ENCODE data around the gene RPN2. TPM values are rescaled to one million over a fixed set of nuclear protein-coding genes. Genes with fewer than 3 reads are reported as not detected.

RPN2 gene
- total and polyA plus RNA-seq, 2 donors (not counting 3 experiments of a cell fraction or from before 2014, with no cell fraction given): 283 to 530 TPM

- TF ChIP-seq GATA2 (IDR thresholded peaks at IDR 0.05; ENCODE audit: insufficient read depth, insufficient read length, low read depth, low read length): no peak
- TF ChIP-seq POLR2AphosphoS5 (IDR thresholded peaks at IDR 0.05; ENCODE audit: insufficient read depth, low read depth, low read length): no peak
- no peak for TF ChIP-seq EZH2 (IDR thresholded peaks at IDR 0.05; ENCODE audit: borderline replicate concordance, low read depth, low read length, severe bottlenecking)
- TF ChIP-seq JUN (IDR thresholded peaks at IDR 0.05; ENCODE audit: borderline replicate concordance, insufficient read depth, insufficient read length, low read depth): no peak
- TF ChIP-seq CTCF (IDR thresholded peaks at IDR 0.05; ENCODE audit: extremely low read depth in 1 of 2, insufficient read depth in 1 of 2, low read depth in 1 of 2, low read length in 2 of 2): no peak
- TF ChIP-seq MAX (IDR thresholded peaks at IDR 0.05; ENCODE audit: insufficient read depth, insufficient read length): no peak
- no peak for TF ChIP-seq MYC (IDR thresholded peaks at IDR 0.05; ENCODE audit: low read depth, low read length)
- TF ChIP-seq POLR2A (IDR thresholded peaks at IDR 0.05; ENCODE audit: low read depth, low read length): no peak
- no peaks in the 10 kb centered on the region for H3K36me3 ChIP-seq (ENCODE audit: control insufficient read depth in 2 of 2, extremely low read depth in 1 of 2, insufficient read depth in 2 of 2, low read length in 2 of 2)
- intact Hi-C loops (cut with micrococcal nuclease) (no loop called here), dilution Hi-C loops (cut with MboI; ENCODE audit: extremely low pct_ligation_motif_present, low sequenced_read_pairs) (loop anchor here (25.0 kb wide), 1 partner anchor 253 kb away; the partner anchor contains the start of gene NNAT)
- no peak overlapping the region for H3K9ac ChIP-seq (replicated peaks; ENCODE audit: extremely low read depth, insufficient read depth, low read length)
- no peaks in the 10 kb centered on the region for H3K4me1 ChIP-seq (ENCODE audit: control insufficient read depth, extremely low read depth, insufficient read depth, low read length)
- POLR2A ChIA-PET: no interaction called here
- H2AFZ ChIP-seq (ENCODE audit: low read depth, low read length): no peak overlapping the region
- FAIRE-seq: no peak
- no peak overlapping the region for H3K4me2 ChIP-seq (ENCODE audit: insufficient read depth, low read length)
- peaks cover 7 to 18% of the 10 kb centered on the region in 2 experiments for H3K27me3 ChIP-seq (ENCODE audit: control insufficient read depth in 2 of 2, insufficient read depth in 2 of 2, low read length in 2 of 2)
- no peak overlapping the region for H3K27ac ChIP-seq (ENCODE audit: insufficient read depth, low read depth, low read length)
- no peaks in the 10 kb centered on the region for H4K20me1 ChIP-seq (replicated peaks; ENCODE audit: control insufficient read depth, extremely low read depth, insufficient read depth, low read length)
- H3K79me2 ChIP-seq (ENCODE audit: control insufficient read depth, insufficient read depth, low read length): no peaks in the 10 kb centered on the region
- H3K9me3 ChIP-seq (replicated peaks; ENCODE audit: control insufficient read depth, insufficient read depth, low read length): no peaks in the 10 kb centered on the region
- H3K4me3 ChIP-seq (replicated peaks in 1 of 3; ENCODE audit: insufficient read depth in 1 of 3, low read depth in 1 of 3, low read length in 3 of 3): no peak overlapping the region
- H3K9me1 ChIP-seq (replicated peaks; ENCODE audit: control insufficient read depth, extremely low read depth, insufficient read depth, low read length): no peaks in the 10 kb centered on the region
- BruUV-seq (replicated peaks): no TSS peak
- DNase-seq (ENCODE audit: low read depth, low spot score): no peak
- CTCF ChIA-PET: interaction anchor here (0.9 to 1.6 kb wide), 5 partner anchors 8 to 274 kb away, joined by 3 to 4 read pairs (median 3); no protein-coding TSS in a partner anchor
Observed at GRCh38 chr20:37259031-37259430, 79.9 kb downstream of the RPN2 start.
